SU-DHL-6 (cell line): ENCODE data around the gene MEIOB.

ENCODE experiments used
- CTCF ChIP-seq: fragments of 200-600 bp; sonication (generic); IDR thresholded peaks from one replicate; pipeline ENCODE4 v1.5.1; 2017; ENCODE audit warnings: antibody characterized with exemption, mild to moderate bottlenecking, low read length, moderate library complexity; ENCODE audit not compliant: insufficient read depth, poor library complexity, severe bottlenecking
- EZH2phosphoT487 ChIP-seq: fragments of 200-600 bp; sonication (generic), shearing (Covaris generic); conservative IDR thresholded peaks from 2 replicates; pipeline ENCODE4 v1.6.1; 2018; ENCODE audit warnings: mild to moderate bottlenecking, antibody characterized with exemption, low read length, moderate library complexity, mixed read lengths

GRCh38 chr16:1845985-1846384 lies 26.0 kb downstream of the MEIOB start:
- no peak for TF ChIP-seq CTCF
- no peak for TF ChIP-seq EZH2phosphoT487
